Inflammatory macrophage (primary cell): ENCODE data around the gene PIWIL1.

Source experiments
- DNase-seq, 2 donors: peaks; one replicate each; pipeline ENCODE4 v3.0.0-alpha.2; 2020 to 2022
- total RNA-seq, 18 experiments: gene quantifications; one replicate each; lab custom pipeline; 2026; ENCODE audit warnings: mixed read lengths in 6 of 18, inconsistent platforms in 2 of 18; lab: John Stamatoyannopoulos, UW

The PIWIL1 gene
- 0 to 0.20 (median 0) reads per million in 18 experiments for total RNA-seq

DNA sequence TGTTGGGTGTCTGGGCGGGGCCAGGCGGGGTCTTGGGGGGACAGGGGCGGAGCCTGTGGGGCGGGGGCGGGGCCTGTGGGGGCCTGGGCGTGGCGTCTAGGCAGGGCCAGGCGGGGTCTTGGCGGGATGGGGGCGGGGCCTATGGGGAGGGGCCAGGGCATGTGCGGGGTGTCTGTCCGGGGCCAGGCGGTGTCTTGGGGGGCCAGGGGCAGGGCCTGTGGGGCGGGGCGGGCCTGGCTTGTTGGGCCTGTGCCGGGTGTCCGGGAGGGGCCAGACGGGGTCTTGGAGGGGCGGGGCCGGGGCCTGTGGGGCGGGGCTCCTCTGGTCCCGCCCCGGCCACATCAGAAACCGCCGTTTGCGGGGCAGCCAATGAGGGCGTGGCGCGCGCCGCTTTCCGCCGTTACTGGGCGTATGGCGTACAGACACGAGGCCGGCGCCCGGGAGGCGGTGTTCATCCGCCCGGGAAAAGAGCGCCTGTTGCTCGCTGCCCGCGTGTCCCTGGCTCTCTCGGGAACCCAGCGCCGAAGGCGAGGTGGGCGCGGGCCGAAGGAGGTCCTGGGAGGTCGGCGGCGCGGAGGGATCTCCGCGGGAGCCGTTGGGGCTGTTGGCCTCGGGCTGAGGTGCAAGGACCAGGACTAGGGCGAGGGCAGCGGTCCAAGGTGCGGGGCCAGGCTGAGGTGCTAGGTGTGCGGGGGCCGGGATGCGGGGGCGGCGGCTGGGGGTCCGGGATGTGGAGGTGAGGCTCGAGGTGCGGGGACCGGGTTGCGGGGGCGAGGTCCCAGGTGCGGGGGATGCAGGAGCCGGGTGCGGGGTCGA, at the start of gene PIWIL1:
Gene PIWIL1 (plus strand): TSS at position 400 of the 816 bp plus-strand sequence. CDS start 4,705 bp downstream, outside the sequence.
- DNase-seq: no peak

DNA sequence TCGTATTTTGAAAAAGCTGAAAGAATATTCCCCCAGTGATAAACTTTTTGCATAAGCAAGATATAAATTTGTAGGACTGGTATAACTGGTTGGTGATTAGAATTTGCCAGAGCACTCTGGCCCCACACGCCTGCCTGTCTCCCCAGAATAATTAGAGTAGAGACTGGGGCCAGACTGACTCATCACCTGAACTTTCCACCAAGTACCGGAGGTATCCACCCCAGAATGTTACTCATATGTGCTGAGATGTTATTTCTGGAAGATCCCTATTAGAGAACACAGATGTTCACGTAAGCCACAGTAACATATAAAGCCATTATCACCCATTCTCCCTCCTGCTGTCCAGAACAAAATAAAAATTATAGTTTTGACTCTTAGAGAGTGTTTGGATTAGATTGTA, 49.5 kb upstream of the PIWIL1 start:
- DNase-seq: no peak

DNA sequence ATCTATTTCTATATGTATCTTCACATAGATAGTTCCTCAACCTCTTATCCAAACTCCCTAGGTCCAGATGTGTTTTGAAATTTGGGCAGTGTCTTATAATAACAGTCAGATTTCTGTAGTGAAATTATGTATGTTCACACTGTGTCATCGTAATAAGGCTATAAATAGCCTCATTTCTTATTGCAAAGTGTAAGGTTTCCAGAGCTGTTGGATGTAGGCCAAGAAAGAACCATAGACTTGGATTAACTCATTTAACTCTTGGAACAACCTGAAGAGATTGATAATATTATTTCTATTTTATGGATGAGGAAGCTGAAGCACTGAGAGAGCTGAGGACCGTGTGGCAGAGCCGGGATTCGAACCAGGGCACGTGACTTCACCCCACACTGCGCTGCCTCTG, 49.0 kb upstream of the PIWIL1 start:
- DNase-seq: no peak

DNA sequence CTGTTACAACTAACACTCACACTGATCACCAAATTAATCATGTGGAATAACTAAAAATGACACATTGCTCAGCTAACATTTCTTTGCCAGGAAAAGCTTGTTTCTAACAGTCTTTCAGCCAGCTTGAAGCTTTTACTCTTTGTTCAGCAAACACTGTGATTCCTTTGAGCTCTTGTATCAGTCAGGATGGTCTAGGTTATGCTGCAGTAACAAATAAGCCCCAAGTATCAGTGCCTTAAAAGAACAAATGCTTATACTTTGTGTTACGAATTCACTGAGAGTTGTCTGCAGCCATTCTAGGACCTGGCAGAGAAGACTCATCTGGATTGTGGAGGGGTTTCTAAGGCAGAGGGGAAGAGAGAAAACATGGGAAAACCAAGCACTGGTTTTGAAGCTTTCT, 47.6 kb upstream of the PIWIL1 start:
- no peak for DNase-seq

DNA sequence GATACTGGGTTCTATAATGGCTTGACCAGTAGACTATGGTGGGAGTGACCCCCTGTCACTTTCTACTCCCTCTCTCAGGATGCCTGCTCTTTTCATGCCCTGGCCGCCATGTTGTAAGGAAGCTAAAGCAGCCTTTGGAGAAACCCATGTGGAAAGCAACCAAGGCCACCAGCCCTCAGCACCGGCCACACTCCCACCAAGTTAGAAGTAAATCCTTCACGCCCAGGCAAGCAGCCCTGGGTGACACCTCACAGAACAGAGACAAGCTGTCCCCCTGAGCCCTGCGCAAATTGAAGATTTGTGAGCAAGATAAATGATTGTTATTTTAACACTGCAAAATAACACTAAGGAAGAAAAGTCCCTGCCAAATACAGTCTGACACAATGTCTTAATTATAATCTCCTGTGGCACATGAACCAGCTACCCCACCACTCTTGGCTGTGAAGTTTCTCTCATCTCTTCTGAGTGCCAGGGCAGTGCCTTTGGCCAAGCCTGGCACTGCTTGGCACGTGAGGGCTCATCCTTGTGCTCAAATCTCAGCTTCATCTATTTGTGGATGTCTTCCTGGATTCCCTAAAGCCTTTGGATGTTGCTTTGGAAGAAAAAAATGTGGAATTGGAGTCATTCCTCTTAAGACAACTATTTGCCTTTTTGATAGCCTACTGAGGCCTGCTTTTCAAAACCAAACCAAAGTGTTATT, 39.2 kb upstream of the PIWIL1 start:
- no peak for DNase-seq

DNA sequence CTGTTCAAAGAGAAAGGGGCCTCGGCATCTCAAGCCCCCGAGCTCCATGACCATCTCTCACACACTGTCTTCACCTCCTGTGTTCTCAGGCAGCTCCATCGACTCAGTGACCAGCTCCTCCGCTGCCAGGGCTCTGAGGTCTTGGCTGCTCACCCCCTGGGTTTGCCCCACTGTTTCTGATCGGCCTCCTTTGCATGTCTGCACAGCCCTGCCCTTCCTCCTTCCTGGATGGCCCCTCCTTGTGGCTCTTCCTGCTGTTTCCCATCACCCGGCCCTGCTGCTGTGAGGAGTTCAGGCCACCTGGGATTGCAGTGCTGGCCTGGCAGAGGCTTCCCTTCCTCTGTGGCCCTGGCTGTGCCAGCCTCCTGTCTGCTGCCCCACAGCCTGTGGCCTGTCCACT, 38.1 kb upstream of the PIWIL1 start:
- no peak for DNase-seq

DNA sequence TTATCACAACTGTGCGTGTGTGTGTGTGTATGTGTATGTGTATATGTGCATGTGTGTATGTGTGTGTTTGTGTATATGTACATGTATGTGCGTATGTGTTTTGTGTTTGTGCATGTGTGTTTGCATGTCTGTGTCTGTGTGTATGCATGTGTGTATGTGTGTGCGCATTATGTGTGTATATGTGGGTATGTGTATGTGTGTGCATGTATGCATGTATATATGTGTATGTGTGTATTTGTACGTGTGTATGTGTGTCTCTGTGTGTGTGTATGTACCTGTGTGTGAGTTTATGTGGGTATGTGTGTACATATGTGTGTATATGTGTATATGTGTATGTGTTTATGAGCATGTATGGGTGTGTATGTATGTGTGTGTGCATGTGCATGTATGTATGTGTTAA, 37.6 kb upstream of the PIWIL1 start:
- no peak for DNase-seq

DNA sequence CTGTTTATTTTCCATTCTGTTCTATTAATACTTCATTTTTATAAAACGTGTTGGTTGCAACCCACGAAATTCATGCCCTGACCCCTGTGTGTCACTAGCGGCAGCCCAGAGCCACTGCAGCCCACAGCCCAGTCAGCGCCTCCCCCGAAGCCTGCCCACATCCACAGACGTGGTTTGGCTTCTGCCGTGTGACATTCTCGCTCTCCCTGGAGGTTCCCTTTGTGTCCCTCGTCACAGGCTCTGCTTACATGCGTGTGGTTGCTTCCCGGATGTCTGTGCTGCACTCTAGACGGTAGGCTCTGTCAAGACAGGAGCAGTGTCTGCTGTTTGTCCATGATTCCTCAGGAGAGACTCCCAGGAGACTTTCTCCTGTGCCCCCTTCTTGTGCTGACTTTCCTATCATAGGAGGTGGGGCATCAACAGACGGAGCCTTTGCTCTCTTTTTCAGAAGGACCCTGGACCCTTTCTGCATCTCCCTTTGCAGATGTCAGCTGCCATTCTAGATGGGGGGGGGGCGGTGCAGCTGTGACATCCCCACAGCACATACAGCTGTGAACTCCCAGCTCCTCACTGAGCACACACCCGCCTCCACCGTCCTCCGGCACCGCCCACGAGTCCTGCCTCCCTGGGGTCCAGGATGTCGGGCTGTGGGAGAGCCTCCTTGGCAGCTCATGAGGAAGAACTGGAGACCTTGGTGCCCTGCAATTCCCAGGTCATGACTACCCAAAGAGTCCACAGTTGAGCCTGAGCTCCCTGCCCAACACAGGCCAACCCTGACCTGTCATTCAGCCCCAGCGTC, 36.8 kb upstream of the PIWIL1 start:
- no peak for DNase-seq

DNA sequence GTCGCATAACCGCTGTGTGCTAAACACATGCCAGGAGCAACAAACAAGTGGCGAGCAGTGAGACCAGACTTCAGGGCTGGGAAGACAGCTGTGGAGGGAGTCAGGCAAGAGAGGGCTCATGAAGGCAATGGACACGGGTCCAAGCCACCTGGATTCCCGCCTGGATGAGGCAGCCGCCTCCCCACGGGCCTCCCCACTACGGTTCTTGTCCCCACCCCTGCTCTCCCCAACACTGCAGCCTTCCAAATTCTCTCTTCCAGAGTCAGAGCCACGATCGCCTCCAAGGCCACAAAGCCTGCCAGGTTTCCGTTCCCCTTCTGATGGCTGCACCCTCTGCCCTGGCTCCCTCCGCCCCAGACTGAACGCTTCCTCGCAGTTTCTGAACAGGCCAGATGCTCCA, 36.1 kb upstream of the PIWIL1 start:
- no peak for DNase-seq

DNA sequence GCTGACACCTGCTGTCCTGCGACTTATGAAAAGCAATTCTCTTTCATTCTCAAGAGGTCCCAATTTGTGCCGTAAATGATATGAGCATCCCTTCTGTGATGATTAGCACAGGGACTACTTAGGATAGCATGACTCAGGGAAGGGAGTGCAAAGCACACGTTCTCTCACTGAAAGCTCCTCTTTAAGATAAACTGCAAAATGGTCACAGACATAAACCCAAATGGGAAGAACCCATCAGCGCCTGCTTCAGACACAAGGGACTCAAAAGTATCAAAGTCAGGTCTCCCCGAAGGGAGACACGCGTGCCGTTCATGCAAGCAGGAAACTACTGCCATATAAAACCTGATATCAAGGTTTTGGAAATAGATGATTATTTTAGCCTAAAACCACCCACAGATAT, 33.9 kb upstream of the PIWIL1 start:
- DNase-seq: no peak

DNA sequence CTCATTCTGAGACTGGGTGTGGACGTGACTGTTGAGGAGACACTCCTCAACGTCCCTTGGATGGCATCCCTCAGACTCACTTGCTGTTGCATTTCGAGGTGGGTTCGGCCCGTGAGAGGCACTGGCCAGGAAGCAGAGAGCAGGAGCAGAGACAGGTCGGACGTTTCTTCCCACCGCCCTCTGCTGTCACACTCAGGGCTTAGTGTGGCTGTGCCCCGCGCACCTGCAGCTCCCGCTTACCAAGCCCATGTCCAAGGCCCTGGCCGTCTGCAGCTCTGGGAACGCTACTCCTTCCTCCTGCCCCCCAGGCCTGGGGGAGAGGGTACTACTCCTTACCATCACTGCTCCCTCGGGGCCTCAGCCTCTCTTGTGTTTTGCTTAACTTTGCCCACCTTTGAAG, 29.8 kb upstream of the PIWIL1 start:
- no peak for DNase-seq

DNA sequence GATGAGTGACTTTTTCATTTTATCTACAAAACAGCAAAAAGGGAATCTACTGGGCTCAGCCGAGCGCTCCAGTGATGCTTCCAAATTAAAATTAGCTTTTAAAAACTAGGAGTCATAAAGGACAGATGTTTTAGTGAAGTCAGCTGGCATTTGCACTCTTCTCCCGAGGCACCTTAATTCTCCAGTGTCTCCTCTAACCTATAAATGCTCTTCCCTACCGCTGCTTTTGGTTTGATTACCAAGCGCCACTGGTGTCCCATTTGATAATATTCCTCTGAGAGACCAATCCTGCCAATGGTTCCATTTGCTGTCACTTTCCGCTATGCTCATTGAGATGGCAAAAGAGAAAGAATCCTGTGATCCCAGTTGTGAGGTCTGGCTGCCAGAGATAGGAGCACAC, 29.3 kb upstream of the PIWIL1 start:
- DNase-seq: no peak

DNA sequence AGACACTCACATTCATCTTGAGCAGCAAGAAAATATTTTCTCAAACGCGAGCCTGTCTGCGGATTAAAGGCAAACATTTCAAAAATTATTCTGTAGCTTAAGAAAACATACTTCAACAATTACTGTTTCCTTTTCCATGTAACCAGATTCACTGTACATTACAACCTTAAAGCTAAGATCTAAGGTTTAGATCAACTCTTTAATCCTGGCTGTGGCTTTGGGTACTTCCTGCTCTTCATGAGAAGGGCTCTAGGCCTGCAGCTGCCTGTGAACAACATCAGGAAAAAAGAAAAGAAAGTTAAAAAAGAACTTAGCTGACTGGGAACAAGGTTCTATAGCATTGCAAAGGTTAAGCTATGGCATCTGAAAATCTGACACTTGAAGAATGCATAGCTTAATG, 21.4 kb upstream of the PIWIL1 start:
- no peak for DNase-seq

DNA sequence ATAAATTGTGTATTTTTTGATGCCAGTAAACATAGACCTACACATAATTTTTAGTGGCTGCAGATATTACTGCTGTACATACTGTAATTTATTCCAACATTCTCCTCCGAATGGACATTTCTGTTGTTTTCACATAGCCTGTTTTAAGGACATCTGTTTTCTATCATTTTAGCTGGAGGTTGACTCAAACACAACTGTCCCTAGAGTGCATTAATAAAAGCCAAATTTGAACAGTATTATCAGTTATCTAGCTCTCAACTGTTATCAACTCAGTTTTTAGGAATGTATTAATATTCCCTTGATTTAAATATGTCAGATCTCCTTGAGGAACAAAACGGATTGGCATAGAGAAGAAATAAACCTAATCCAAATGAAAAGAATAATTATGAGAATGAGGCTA, 17.2 kb upstream of the PIWIL1 start:
- no peak for DNase-seq

DNA sequence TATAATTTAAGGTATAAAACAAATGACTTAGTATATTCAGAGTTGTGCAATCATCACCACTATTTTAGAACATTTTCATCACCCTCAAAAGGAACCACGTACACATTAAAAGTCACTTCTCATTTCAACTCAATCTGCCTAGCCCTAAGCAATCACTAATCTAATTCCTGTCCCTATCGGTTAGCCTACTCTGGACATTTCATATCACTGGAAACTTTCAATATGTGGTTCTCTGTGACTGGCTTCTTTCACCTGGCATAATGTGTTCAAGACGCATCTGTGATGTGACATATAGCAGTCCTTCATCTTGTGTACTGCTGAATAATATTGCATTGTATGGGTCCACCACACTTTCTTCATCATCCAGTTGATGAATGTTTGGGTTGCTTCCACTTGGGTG, 15.4 kb upstream of the PIWIL1 start:
- no peak for DNase-seq

DNA sequence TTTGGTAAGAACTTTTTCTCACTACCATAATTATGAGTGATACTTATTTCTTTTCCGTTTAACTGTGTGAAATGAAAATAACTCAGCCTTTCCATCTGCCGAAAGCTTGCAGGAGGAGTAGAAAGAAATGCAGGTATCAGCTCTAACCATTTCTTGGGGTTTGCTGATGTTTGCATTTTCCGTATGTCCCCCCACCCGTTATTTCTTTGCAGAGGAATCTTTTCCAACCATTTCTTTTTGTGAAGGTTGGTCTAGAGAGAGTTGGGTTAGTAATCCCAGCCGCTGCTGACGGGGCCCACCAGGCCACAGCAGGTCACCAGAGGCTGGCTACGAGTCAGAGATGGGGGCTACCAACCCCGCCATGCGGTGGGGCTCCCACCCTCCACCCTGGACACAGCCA, 7.0 kb upstream of the PIWIL1 start:
- DNase-seq: no peak

DNA sequence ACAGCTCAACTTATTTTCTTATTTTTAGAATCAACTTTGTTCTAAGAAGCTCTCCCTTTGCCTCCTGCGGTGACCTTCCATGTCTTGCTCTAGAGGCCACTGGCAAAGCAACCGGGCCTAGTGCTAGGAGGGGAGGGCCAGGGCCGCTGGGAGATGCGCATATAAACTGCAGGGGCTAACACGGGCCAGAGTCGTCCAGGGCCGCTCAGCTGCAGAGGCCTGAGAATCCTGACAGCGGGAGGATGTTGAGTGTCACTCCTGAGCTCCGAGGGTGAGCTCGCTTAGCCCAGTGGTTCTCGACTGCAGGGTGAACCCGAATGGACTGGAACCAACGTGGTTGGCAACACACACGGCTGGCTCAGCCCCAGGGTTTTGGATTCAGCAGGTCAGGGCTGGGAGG, 6.5 kb upstream of the PIWIL1 start:
- no peak for DNase-seq

DNA sequence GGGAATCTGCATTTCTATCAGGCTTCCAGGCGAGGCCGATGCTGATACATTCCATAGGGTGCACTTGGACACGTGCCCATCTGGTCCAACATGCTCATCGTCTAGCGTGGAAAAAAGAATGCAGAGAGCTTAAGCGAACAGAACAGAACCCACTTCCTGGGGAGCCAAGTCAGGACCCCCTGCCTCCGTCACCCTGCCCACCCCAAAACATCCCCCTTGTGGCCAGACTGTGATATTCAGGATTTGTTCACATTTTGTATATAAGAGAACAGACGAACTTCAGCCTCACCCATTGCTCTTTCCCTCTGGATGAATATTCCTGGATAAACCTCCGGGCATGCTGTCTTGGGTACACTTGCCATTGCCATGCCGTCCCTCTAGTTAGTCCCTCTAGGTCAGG, 4.3 kb upstream of the PIWIL1 start:
- DNase-seq: no peak

DNA sequence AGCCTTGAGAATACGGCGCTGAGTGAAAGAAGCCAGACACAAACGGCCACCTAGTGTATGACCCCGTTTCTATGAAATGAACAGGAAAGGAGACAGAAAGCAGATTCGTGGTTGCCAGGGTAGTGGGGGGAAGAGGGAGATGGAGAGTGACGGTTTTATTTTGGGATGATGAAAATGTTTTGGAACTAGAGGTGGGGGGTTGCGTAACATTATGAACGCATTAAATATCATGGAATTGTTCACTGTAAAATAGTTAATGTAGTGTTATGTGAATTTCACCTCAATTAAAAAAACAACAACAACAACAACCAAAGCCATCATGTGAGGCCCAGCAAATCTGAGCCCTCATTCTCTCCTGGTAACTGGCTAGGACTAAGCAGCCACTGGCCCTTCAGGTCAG, 3.3 kb upstream of the PIWIL1 start:
- no peak for DNase-seq

DNA sequence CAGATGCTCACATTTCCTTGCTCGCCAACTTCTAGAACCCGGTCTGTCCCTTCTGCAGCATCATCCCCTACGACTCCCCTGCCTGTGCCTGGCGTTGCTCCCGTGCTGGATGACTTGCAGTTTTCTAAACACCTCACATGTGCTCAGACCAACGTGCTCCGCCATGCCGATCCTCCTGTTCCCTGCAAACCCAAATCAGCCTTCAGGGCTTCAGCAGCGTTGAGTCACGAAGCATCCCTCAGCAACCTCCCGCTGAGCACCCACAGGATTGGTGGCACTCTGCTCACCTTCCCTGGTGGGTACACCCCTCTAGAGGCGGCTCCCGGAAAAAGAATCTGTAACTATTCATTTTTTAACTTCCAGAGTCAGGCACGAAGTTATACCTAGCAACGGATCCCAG, 2.8 kb upstream of the PIWIL1 start:
- DNase-seq: no peak

DNA sequence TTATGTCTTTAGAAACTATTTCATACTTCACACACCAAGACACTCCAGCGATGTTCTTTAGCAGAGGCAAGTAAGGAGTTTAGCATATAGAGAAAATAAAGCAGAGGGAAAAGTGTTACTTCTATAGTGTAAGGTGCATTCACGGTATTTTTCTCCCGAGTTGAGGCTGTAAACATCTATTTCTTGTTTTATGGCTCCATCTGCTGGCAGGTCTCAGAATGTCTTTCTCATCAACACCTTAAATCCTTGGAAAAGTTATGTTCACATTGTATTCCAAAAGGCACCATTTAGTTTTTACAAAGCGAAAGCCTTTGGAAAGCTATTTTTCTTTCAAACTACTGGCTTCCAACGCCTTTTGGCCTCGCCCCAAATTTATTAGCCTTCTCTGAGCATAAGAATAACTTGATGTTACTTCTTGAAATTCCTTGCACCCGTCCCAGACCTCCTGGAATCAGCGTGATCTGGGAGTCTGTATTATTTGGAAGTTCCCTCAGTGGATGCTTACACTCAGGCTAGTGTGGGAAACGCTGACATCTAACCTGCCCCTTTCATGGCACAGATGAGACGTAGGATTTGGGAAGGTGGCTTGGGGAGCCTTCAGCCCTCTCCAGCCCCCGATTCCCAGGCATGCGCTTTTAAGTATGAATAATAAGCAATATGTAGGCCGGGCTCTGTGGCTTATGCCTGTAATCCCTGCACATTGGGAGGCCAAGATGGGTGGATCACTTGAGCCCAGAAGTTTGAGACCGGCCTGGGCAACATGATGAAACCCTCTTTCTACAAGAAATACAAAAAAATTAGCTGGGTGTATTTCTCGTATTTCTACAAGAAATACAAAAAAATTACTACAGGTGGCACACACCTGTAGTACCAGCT, 1.9 kb upstream of the PIWIL1 start:
- peak; percentile 48 to 50 for DNase-seq

DNA sequence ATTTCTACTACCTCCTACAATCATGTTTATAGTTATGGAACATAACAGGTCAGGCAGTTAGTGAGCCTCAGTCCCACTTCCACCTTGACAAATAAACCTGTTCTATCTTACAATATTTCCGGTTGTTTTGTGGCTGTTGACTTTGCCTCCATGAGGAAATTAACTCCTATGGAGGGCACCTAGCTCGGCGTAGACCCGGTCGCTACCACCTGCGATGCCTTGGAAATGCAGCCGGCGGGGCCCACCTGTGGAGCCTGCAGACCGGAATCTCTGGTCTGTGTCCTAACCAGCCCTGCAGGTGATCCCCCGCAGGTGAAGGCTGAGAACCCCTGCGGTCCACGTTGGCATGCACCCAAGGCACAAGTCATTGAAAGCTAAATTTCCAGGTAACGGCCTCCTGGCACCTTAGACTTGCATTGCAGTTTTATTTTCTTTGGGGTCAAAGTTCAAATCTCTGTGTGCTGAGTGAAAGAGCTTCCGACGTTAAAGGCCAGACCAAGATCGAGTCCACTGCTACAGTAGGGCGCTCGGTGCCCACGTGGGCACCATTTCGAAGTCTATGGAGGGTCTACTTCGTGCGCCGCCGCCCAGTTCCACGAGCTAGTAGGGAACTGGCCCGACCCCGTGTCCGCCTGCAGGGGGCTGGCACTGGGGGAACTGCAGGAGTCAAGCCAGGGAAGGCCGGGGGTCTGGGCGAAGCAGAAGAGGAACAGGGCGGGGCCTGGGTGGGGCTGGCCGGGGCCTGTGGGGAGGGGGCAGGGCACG, 782 bp upstream of the PIWIL1 start:
- DNase-seq: no peak
